Choroid plexus epithelial cell (primary cell): ENCODE data around the gene MAPK7.
A peak's percentile ranks its signal among the peaks of the same experiment; 100 is the strongest.

Source experiments
- DNase-seq: peaks from one replicate; pipeline ENCODE4 v3.0.0-alpha.2; 2010; ENCODE audit warnings: low read depth
- H3K4me3 ChIP-seq: 2 replicates; pipeline ENCODE4 v1.5.1; 2011; ENCODE audit warnings: low read depth, mild to moderate bottlenecking, control low read depth, low read length, moderate library complexity
- CTCF ChIP-seq: conservative IDR thresholded peaks from 2 replicates; pipeline ENCODE4 v1.5.1; 2011; ENCODE audit warnings: low read depth, mild to moderate bottlenecking, control low read depth, inconsistent platforms, low read length, moderate library complexity

The MAPK7 gene

GRCh38 chr17:19378416-19379360 lies at the start of gene MAPK7:
Gene MAPK7, plus strand, starts transcription at chr17:19378498. Its CDS starts 403 bp downstream, at chr17:19378901.
- no peak for DNase-seq
- no peak for TF ChIP-seq CTCF
- H3K4me3 ChIP-seq = peak within 1 kb of the TSS; percentile 86

DNA sequence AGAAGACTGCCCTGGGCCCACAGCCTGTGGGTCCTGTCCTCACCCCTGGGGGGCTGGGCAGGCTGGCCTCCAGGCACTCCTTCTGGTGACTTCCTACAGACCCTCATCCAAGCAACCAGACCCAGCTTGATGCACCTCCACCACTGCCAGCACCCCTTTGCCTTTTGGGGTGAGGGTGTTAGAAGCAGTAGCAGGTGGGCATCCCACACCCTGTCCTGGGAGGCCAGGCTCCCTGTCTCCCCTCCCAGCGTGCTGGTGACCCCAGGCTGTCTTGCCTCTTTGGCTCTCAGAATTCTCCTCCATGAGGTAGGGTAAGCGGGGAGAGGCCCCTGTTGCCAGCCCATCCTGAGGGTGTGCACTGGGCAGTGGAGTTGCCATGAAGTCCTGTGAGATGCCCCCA lies 49.2 kb upstream of the MAPK7 start:
- no peak for DNase-seq
- TF ChIP-seq CTCF = no peak
- no peak overlapping the region for H3K4me3 ChIP-seq

GRCh38 chr17:19329839-19330238 lies 48.5 kb upstream of the MAPK7 start:
- no peak for DNase-seq
- TF ChIP-seq CTCF = no peak
- H3K4me3 ChIP-seq = no peak overlapping the region

GRCh38 chr17:19330271-19330670 lies 48.0 kb upstream of the MAPK7 start:
- TF ChIP-seq CTCF = no peak
- no peak for DNase-seq
- no peak overlapping the region for H3K4me3 ChIP-seq

- TF ChIP-seq CTCF = peak; percentile 36
- peak; percentile 91 for DNase-seq
- no peak overlapping the region for H3K4me3 ChIP-seq
These were observed 47.2 kb upstream of the MAPK7 start for GRCh38 chr17:19331134-19331533.

DNA sequence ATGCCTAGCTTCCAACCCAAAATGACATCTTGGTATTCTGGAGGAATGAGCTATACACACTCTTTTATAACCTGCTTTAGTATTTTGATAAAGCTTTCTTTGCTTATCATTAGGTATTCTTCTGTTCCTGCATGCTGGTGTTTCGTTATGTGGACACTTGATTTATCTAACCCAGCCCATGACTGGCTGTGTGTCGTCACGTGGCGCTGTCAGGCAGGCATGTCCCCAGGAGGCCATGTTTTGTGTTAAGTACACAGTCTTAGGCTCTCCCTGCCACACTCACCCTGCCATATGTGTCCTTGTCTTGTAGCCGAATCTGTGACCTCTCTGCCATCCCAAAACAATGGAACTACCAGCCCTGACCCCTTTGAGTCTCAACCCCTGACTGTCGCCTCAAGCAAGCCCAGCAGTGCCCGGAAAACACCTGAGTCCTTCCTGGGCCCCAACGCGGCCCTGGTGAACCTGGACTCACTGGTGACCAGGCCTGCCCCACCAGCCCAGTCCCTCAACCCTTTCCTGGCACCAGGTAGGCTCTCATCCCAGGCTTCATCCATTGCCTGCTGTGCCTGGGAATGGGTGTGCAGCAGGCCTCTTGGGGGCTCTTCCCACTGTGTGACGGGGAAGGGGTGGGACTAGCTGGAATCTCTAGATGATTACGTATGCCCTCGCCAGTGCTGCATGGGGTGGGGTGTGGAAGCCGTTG lies 46.6 kb upstream of the MAPK7 start:
- no peak for DNase-seq
- no peak for TF ChIP-seq CTCF
- H3K4me3 ChIP-seq = no peak overlapping the region
